Measurements from ENCODE around the gene PRKCE. TPM values are rescaled to one million over a fixed set of nuclear protein-coding genes. Genes with fewer than 3 reads are reported as not detected.

Gene PRKCE
- total RNA-seq, 1 experiment from 2014 or later, result 1.3 TPM

- Histone ChIP-seq H3K23ac (ENCODE audit: insufficient read length, low read depth, low read length) (no peak overlapping the region), H3K56ac (ENCODE audit: insufficient read length, low read depth, low read length) (no peak overlapping the region), H3K4ac (ENCODE audit: low read depth, low read length) (no peak overlapping the region), H4K91ac (ENCODE audit: insufficient read length, low read depth, low read length) (no peak overlapping the region), H2BK15ac (ENCODE audit: low read depth, low read length) (no peak overlapping the region), H3K79me2 (ENCODE audit: insufficient read depth, low read length) (no peaks in the 10 kb centered on the region), H3K4me1 (ENCODE audit: insufficient read depth, low read length) (no peaks in the 10 kb centered on the region), H2BK120ac (ENCODE audit: low read depth, low read length, poor library complexity, severe bottlenecking) (no peak overlapping the region), H3K18ac (ENCODE audit: insufficient read length, low read depth, low read length) (no peak overlapping the region), H3K9ac (ENCODE audit: extremely low read depth, insufficient read length, low read length) (no peak overlapping the region), H3K4me2 (ENCODE audit: insufficient read depth, insufficient read length, low read length) (no peak overlapping the region), H4K5ac (ENCODE audit: insufficient read length, low read depth, low read length) (no peak overlapping the region), H3K27me3 (ENCODE audit: insufficient read depth, low read length) (no peaks in the 10 kb centered on the region), H3K23me2 (ENCODE audit: insufficient read length, low read depth, low read length, poor library complexity, severe bottlenecking) (no peaks in the 10 kb centered on the region), H2AFZ (ENCODE audit: low read length) (no peak overlapping the region), H4K8ac (replicated peaks; ENCODE audit: insufficient read length, low read depth, low read length) (no peak overlapping the region), H2BK12ac (ENCODE audit: insufficient read length, low read depth, low read length) (no peak overlapping the region), H3K27ac (ENCODE audit: insufficient read length, low read depth, low read length) (no peak overlapping the region), H3K79me1 (ENCODE audit: insufficient read depth, low read depth, low read length, poor library complexity, severe bottlenecking) (no peaks in the 10 kb centered on the region), H4K20me1 (ENCODE audit: control insufficient read depth, insufficient read depth, insufficient read length) (no peaks in the 10 kb centered on the region), H2AK5ac (ENCODE audit: insufficient read length, low read length) (no peak overlapping the region), H3T11ph (ENCODE audit: low read length) (no peak overlapping the region), H2BK5ac (ENCODE audit: insufficient read length, low read length) (no peak overlapping the region), H2BK20ac (ENCODE audit: low read depth, low read length, poor library complexity, severe bottlenecking) (no peak overlapping the region), H3K9me3 (ENCODE audit: control insufficient read depth, low read depth, low read length) (no peaks in the 10 kb centered on the region), H3K14ac (ENCODE audit: insufficient read depth, low read length) (no peak overlapping the region)
- no peaks in the 10 kb centered on the region for H3K4me1 Mint-ChIP-seq
- no peak for TF ChIP-seq CTCF (conservative IDR thresholded peaks at IDR 0.05)
- H3K4me3 Mint-ChIP-seq, result no peak overlapping the region
- H3K27me3 Mint-ChIP-seq (ENCODE audit: low read depth), result no peaks in the 10 kb centered on the region
- no peaks in the 10 kb centered on the region for H3K9me3 Mint-ChIP-seq
- DNase-seq, result no peak
- no peak overlapping the region for H3K27ac Mint-ChIP-seq
- WGBS (ENCODE audit: extremely low coverage, insufficient read length, low lambda C conversion rate), result no CpG with 5 or more reads among the region's 3 CpGs
- no peaks in the 10 kb centered on the region for H3K36me3 Mint-ChIP-seq (ENCODE audit: insufficient read depth in 1 of 3, low read depth in 3 of 3)
These were observed 31.8 kb downstream of the PRKCE start for GRCh38 chr2:45683292-45683691.
